Endothelial cell of umbilical vein (primary cell): ENCODE measurements around the gene LGR6.

ENCODE experiments used
- CTCF ChIP-seq, 2 donors: IDR thresholded peaks; 1 replicate in 1 of 2; 2 replicates in 1 of 2; pipeline ENCODE4 v1.5.1; 2011; ENCODE audit warnings: low read length in 2 of 2, mild to moderate bottlenecking in 2 of 2, moderate library complexity in 2 of 2, control low read depth in 1 of 2, inconsistent platforms in 1 of 2, low read depth in 1 of 2; ENCODE audit not compliant: insufficient read depth in 1 of 2; ENCODE audit errors: extremely low read depth in 1 of 2
- EZH2 ChIP-seq: IDR thresholded peaks from 2 replicates; pipeline ENCODE4 v1.6.1; 2012; ENCODE audit warnings: borderline replicate concordance, low read depth, mild to moderate bottlenecking, moderate library complexity, low read length, inconsistent platforms; ENCODE audit not compliant: severe bottlenecking
- JUN ChIP-seq: IDR thresholded peaks from 2 replicates; pipeline ENCODE4 v1.6.1; 2011; ENCODE audit warnings: borderline replicate concordance, low read depth; ENCODE audit not compliant: insufficient read length, insufficient read depth
- MYC ChIP-seq: IDR thresholded peaks from one replicate; pipeline ENCODE4 v1.6.1; 2011; ENCODE audit warnings: mild to moderate bottlenecking, low read depth, low read length
- POLR2A ChIP-seq: IDR thresholded peaks from 2 replicates; pipeline ENCODE4 v1.6.1; 2012; ENCODE audit warnings: low read depth, mild to moderate bottlenecking, control low read depth, low read length
- POLR2AphosphoS5 ChIP-seq: IDR thresholded peaks from 2 replicates; pipeline ENCODE4 v1.6.1; 2012; ENCODE audit warnings: low read depth, mild to moderate bottlenecking, control low read depth, low read length, moderate library complexity; ENCODE audit not compliant: insufficient read depth
- TF ChIP-seq, protein P1 (sequence below): IDR thresholded peaks from 2 replicates; pipeline ENCODE4 v1.6.1; 2011; ENCODE audit not compliant: insufficient read depth, insufficient read length

GRCh38 chr1:202281316-202282024 lies 87.9 kb downstream of the LGR6 start:
- peak; percentile 52 for TF ChIP-seq POLR2A
- no peak for TF ChIP-seq CTCF (IDR thresholded peaks at IDR 0.05; ENCODE audit: extremely low read depth in 1 of 2, insufficient read depth in 1 of 2, low read depth in 1 of 2, low read length in 2 of 2)
- peak; percentile 60 for TF ChIP-seq POLR2AphosphoS5
- TF ChIP-seq EZH2: no peak
- peak; percentile 41 for TF ChIP-seq JUN
- TF ChIP-seq, protein P1, sequence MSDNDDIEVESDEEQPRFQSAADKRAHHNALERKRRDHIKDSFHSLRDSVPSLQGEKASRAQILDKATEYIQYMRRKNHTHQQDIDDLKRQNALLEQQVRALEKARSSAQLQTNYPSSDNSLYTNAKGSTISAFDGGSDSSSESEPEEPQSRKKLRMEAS: no peak
- TF ChIP-seq MYC: no peak
